Measurements from ENCODE around the gene MIER2.

The MIER2 gene

DNA sequence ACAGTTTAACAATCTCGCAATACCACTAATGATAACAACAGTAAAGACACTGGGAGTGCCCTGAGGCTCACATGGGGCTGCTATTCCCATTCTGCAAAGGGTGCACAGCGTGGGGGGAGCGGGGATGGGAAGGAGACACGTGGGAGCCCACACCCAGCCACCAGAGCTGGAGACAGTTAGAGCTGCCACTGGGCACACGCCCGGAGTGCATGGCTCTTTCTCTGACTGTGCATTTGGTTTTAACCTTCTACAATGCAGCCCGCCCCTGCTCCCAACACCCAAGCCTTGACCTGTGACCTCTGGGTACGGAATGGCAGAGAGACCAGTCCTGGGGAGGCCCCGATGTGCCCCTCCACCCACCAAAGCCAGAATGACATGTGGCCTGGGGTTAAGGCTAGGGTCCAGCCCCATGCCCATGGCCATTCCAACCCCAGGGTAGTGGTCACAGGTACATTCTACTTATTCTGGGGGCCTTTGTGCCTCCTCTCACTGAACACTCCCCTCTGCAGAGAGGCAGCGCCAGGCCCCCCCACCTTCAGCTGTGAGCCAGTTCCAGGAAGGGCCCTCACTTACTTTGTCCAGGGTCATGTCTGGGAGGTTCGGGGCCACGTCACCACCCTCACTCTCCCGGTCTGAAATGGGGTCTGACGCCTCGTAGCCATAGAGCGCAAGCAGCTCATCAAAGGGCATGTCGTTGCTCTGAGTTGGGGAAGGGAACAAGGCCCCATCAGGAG, 17.1 kb downstream of the MIER2 start:
- H3K36me3 ChIP-seq (ENCODE audit: insufficient read depth) = no peaks in the 10 kb centered on the region
- H4K20me1 ChIP-seq (ENCODE audit: insufficient read depth) = no peaks in the 10 kb centered on the region
- H3K4me3 ChIP-seq (IDR thresholded peaks at IDR 0.05; ENCODE audit: insufficient read depth, low read depth, low read length) = no peak overlapping the region
- no peak overlapping the region for H3K4me2 ChIP-seq
- H2AFZ ChIP-seq (ENCODE audit: low read depth) = no peak overlapping the region
- no peaks in the 10 kb centered on the region for H3K27me3 ChIP-seq (ENCODE audit: insufficient read depth, low read depth)
- no peak overlapping the region for H3K9ac ChIP-seq
- H3K79me2 ChIP-seq (ENCODE audit: insufficient read depth, low read depth) = no peaks in the 10 kb centered on the region
- no peak overlapping the region for H3K27ac ChIP-seq
- TF ChIP-seq, protein P1, sequence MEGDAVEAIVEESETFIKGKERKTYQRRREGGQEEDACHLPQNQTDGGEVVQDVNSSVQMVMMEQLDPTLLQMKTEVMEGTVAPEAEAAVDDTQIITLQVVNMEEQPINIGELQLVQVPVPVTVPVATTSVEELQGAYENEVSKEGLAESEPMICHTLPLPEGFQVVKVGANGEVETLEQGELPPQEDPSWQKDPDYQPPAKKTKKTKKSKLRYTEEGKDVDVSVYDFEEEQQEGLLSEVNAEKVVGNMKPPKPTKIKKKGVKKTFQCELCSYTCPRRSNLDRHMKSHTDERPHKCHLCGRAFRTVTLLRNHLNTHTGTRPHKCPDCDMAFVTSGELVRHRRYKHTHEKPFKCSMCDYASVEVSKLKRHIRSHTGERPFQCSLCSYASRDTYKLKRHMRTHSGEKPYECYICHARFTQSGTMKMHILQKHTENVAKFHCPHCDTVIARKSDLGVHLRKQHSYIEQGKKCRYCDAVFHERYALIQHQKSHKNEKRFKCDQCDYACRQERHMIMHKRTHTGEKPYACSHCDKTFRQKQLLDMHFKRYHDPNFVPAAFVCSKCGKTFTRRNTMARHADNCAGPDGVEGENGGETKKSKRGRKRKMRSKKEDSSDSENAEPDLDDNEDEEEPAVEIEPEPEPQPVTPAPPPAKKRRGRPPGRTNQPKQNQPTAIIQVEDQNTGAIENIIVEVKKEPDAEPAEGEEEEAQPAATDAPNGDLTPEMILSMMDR (conservative IDR thresholded peaks at IDR 0.05; ENCODE audit: low read depth, low read length) = no peak
- no peaks in the 10 kb centered on the region for H3K4me1 ChIP-seq (ENCODE audit: low read depth, poor library complexity, severe bottlenecking)

DNA sequence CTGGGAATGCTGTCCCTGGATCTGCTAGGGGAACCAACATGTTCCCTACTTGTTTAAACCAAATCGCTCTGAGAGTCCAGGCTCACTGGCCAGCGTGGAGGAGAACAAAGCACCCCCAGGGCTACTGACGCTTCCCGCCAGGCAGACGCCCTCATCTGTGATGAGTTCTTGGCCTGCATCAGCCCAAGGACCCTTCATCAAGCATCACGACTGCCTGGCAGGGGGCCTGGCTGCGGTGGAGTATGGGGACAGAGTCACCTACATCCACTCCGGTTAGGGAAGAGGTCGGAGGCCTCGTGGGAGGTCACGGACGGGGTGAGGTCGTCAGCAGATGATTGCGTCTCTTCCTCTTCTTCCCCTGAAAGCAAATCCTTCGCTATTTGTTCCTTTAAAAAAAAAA, 17.7 kb downstream of the MIER2 start:
- Histone ChIP-seq H3K36me3 (ENCODE audit: insufficient read depth) (no peaks in the 10 kb centered on the region), H4K20me1 (ENCODE audit: insufficient read depth) (no peaks in the 10 kb centered on the region), H3K4me1 (ENCODE audit: low read depth, poor library complexity, severe bottlenecking) (no peaks in the 10 kb centered on the region), H3K4me3 (IDR thresholded peaks at IDR 0.05; ENCODE audit: insufficient read depth, low read depth, low read length) (no peak overlapping the region), H3K27me3 (ENCODE audit: insufficient read depth, low read depth) (no peaks in the 10 kb centered on the region), H3K79me2 (ENCODE audit: insufficient read depth, low read depth) (no peaks in the 10 kb centered on the region), H2AFZ (ENCODE audit: low read depth) (no peak overlapping the region), H3K4me2 (no peak overlapping the region), H3K27ac (no peak overlapping the region), H3K9ac (no peak overlapping the region)
- TF ChIP-seq, protein P1 (conservative IDR thresholded peaks at IDR 0.05; ENCODE audit: low read depth, low read length) = no peak

DNA sequence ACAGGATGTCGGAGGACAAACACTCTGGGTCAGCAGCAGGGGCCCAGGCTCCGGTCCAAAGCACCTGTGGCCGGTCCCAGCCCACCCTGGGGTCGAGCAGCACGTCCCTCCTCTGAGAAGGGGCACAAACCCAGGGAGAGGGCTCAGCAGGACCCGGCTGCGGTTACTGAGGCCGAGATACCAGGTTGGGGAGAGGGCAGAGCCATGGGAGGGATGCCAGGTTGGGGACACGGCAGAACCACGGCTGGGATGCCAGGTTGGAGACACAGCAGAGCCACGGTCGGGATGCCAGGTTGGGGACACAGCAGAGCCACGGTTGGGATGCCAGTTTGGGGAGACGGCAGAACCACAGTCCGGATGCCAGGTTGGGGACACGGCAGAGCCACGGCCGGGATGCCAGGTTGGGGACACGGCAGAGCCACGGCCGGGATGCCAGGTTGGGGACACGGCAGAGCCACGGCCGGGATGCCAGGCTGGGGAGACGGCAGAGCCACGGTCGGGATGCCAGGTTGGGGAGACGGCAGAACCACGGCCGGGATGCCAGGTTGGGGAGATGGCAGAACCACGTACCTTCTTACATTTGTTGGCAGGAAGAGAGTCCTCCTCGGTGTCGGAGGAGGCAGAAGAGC, 18.5 kb downstream of the MIER2 start:
- TF ChIP-seq, protein P1 (conservative IDR thresholded peaks at IDR 0.05; ENCODE audit: low read depth, low read length) = no peak
- Histone ChIP-seq H3K27ac (no peak overlapping the region), H3K9ac (no peak overlapping the region), H3K79me2 (ENCODE audit: insufficient read depth, low read depth) (no peaks in the 10 kb centered on the region), H3K4me2 (no peak overlapping the region), H4K20me1 (ENCODE audit: insufficient read depth) (no peaks in the 10 kb centered on the region), H2AFZ (ENCODE audit: low read depth) (no peak overlapping the region), H3K4me3 (IDR thresholded peaks at IDR 0.05; ENCODE audit: insufficient read depth, low read depth, low read length) (no peak overlapping the region), H3K27me3 (ENCODE audit: insufficient read depth, low read depth) (no peaks in the 10 kb centered on the region), H3K36me3 (ENCODE audit: insufficient read depth) (no peaks in the 10 kb centered on the region), H3K4me1 (ENCODE audit: low read depth, poor library complexity, severe bottlenecking) (no peaks in the 10 kb centered on the region)

DNA sequence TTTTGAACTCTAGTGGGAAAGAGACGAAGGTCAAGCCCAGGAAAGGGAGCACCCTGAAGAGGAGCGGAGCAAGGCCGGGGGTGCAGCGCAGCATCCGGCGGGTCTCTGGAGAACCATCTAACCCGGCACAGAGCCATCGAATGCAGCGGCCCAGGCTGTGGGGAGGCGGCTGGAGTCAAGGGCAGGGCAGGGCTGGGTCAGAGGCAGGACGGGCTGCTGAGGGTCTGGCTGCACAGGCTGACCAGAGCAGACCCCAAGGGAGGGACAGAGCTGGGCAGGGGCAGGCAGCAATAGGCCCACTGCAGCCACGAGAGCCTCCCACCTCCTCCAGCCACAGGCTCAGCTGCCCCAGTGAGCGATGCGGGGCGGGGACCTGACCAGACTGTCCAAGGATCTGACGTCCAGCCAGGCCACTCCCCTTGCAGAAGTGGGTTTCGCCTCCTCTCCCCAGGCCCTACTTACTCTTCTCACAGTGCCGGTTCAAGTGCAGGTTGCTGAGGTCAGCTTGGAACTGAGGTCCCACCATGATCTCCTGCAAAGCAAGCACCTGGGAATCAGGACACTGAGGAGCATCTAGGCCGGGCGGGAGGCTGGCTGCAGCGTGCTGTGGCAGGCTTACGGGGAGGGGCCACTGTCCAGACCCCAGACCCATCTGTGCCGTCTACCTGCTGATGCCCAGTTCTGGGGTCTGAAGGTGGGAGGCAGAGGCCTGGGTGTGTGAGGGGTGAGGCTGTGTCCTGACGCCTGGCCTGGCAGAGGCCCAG, 19.2 kb downstream of the MIER2 start:
- no peaks in the 10 kb centered on the region for H3K79me2 ChIP-seq (ENCODE audit: insufficient read depth, low read depth)
- no peak overlapping the region for H3K9ac ChIP-seq
- no peaks in the 10 kb centered on the region for H4K20me1 ChIP-seq (ENCODE audit: insufficient read depth)
- no peak overlapping the region for H3K4me2 ChIP-seq
- no peaks in the 10 kb centered on the region for H3K27me3 ChIP-seq (ENCODE audit: insufficient read depth, low read depth)
- no peak overlapping the region for H3K4me3 ChIP-seq (IDR thresholded peaks at IDR 0.05; ENCODE audit: insufficient read depth, low read depth, low read length)
- TF ChIP-seq, protein P1 (conservative IDR thresholded peaks at IDR 0.05; ENCODE audit: low read depth, low read length) = no peak
- no peaks in the 10 kb centered on the region for H3K36me3 ChIP-seq (ENCODE audit: insufficient read depth)
- no peak overlapping the region for H2AFZ ChIP-seq (ENCODE audit: low read depth)
- H3K4me1 ChIP-seq (ENCODE audit: low read depth, poor library complexity, severe bottlenecking) = no peaks in the 10 kb centered on the region
- no peak overlapping the region for H3K27ac ChIP-seq
